Fibroblast of pulmonary artery (primary cell): Measurements from ENCODE around the gene GMCL2.
A peak's percentile ranks its signal among the peaks of the same experiment; 100 is the strongest.

Source experiments
- DNase-seq: peaks from one replicate; pipeline ENCODE4 v3.0.0-alpha.2; 2010; ENCODE audit warnings: low read depth
- H3K4me3 ChIP-seq: replicated peaks from 2 replicates; pipeline ENCODE4 v1.5.1; 2011; ENCODE audit warnings: low read depth, mild to moderate bottlenecking, control low read depth, low read length, moderate library complexity
- CTCF ChIP-seq: IDR thresholded peaks from 2 replicates; pipeline ENCODE4 v1.5.1; 2011; ENCODE audit warnings: mild to moderate bottlenecking, control low read depth, low read length, inconsistent platforms; ENCODE audit errors: missing control alignments

GMCL2 gene

GRCh38 chr5:178150977-178151734 lies 36.0 kb downstream of the GMCL2 start:
- TF ChIP-seq CTCF = no peak
- DNase-seq = no peak
- no peak overlapping the region for H3K4me3 ChIP-seq

GRCh38 chr5:178149199-178149932 lies 37.8 kb downstream of the GMCL2 start:
- TF ChIP-seq CTCF = no peak
- H3K4me3 ChIP-seq = no peak overlapping the region
- DNase-seq = no peak

- no peak for TF ChIP-seq CTCF
- DNase-seq = no peak
- H3K4me3 ChIP-seq = no peak overlapping the region
Measured at GRCh38 chr5:178147406-178147805, 39.8 kb downstream of the GMCL2 start.

GRCh38 chr5:178145965-178146820 lies 41.0 kb downstream of the GMCL2 start:
- peak; percentile 46 for DNase-seq
- H3K4me3 ChIP-seq = no peak overlapping the region
- peak; percentile 68 for TF ChIP-seq CTCF

GRCh38 chr5:178143901-178144300 lies 43.3 kb downstream of the GMCL2 start:
- no peak for TF ChIP-seq CTCF
- H3K4me3 ChIP-seq = no peak overlapping the region
- peak; percentile 43 for DNase-seq

GRCh38 chr5:178143246-178143645 lies 43.9 kb downstream of the GMCL2 start:
- H3K4me3 ChIP-seq = no peak overlapping the region
- no peak for DNase-seq
- no peak for TF ChIP-seq CTCF
